Fibroblast of lung (primary cell): ENCODE data around the gene PIH1D1.

Experiments
- EZH2 ChIP-seq: IDR thresholded peaks from 2 replicates; pipeline ENCODE4 v1.5.1; 2012; ENCODE audit warnings: low read length, control low read depth, mild to moderate bottlenecking; ENCODE audit errors: missing control alignments
- TF ChIP-seq, protein P1 (sequence below), 2 donors: IDR thresholded peaks in 1 of 2; conservative IDR thresholded peaks in 1 of 2; 1 replicate in 1 of 2; 2 replicates in 1 of 2; pipeline ENCODE4 v1.5.1; 2011 to 2012; ENCODE audit warnings: low read length in 2 of 2, control low read depth in 1 of 2, inconsistent platforms in 1 of 2, low read depth in 1 of 2, mild to moderate bottlenecking in 1 of 2

DNA sequence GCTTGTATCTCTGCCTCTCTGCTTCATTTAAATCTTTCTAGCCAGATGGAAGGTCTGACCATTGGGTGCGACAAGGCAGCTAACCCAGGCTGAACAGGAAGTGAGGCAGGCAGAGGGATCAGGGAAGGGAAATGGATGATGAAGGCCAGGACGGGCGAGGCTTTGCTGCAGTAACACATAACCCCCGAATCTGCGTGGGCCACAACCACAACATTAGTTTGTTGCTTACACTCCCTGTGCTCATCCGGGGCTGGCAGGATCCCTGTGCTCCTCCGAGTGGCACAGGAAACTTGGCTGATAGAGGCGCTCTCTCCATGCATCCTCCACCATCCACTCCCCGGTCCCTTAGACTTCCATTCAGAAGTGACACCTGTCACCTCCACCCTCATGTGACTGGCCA lies 21.3 kb upstream of the PIH1D1 start:
- TF ChIP-seq, protein P1, sequence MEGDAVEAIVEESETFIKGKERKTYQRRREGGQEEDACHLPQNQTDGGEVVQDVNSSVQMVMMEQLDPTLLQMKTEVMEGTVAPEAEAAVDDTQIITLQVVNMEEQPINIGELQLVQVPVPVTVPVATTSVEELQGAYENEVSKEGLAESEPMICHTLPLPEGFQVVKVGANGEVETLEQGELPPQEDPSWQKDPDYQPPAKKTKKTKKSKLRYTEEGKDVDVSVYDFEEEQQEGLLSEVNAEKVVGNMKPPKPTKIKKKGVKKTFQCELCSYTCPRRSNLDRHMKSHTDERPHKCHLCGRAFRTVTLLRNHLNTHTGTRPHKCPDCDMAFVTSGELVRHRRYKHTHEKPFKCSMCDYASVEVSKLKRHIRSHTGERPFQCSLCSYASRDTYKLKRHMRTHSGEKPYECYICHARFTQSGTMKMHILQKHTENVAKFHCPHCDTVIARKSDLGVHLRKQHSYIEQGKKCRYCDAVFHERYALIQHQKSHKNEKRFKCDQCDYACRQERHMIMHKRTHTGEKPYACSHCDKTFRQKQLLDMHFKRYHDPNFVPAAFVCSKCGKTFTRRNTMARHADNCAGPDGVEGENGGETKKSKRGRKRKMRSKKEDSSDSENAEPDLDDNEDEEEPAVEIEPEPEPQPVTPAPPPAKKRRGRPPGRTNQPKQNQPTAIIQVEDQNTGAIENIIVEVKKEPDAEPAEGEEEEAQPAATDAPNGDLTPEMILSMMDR (conservative IDR thresholded peaks at IDR 0.05 in 1 of 2, IDR thresholded peaks at IDR 0.05 in 1 of 2; ENCODE audit: low read depth in 1 of 2, low read length in 2 of 2): no peak
- no peak for TF ChIP-seq EZH2
